A673 (cell line): ENCODE data around the gene NEGR1.

Experiments used
- EZH2 ChIP-seq: fragments of 200-600 bp; sonication (generic); IDR thresholded peaks from 2 replicates; pipeline ENCODE4 v1.6.1; 2017; ENCODE audit warnings: borderline replicate concordance, low read depth, mild to moderate bottlenecking, mixed read lengths, antibody characterized with exemption, low read length; ENCODE audit not compliant: poor library complexity, severe bottlenecking
- TF ChIP-seq, protein P1 (sequence below): fragments of 300-800, 200-600 bp; sonication (generic); conservative IDR thresholded peaks from 2 replicates; pipeline ENCODE4 v1.5.1; 2017; ENCODE audit warnings: low read depth, mild to moderate bottlenecking, antibody characterized with exemption, low read length, moderate library complexity, mixed read lengths

DNA sequence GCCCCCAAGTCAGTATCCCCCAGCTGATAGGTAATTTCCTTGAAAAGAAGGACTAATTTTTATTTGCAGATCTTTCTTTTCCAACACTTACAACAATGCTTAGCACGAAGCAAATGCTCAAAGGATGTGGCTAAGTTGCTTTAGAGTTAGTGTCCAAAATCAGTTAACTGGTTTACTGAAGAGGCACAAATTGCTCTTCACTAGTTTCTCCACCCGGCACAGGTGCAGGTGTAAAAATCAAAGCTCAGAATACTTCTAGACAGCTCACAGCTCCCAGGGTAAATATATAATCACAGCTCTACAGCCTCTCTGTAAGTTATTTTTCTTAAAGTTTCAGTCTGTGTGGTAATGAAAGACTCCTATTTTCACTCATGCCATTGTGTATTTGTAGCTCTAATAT lies 361.8 kb downstream of the NEGR1 start:
- no peak for TF ChIP-seq EZH2
- TF ChIP-seq, protein P1, sequence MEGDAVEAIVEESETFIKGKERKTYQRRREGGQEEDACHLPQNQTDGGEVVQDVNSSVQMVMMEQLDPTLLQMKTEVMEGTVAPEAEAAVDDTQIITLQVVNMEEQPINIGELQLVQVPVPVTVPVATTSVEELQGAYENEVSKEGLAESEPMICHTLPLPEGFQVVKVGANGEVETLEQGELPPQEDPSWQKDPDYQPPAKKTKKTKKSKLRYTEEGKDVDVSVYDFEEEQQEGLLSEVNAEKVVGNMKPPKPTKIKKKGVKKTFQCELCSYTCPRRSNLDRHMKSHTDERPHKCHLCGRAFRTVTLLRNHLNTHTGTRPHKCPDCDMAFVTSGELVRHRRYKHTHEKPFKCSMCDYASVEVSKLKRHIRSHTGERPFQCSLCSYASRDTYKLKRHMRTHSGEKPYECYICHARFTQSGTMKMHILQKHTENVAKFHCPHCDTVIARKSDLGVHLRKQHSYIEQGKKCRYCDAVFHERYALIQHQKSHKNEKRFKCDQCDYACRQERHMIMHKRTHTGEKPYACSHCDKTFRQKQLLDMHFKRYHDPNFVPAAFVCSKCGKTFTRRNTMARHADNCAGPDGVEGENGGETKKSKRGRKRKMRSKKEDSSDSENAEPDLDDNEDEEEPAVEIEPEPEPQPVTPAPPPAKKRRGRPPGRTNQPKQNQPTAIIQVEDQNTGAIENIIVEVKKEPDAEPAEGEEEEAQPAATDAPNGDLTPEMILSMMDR: no peak
